ENCODE measurements around the gene RDH16.

GRCh38 chr12:56980268-56980667 is 22.9 kb upstream of the RDH16 start:
- TF ChIP-seq CTCF (conservative IDR thresholded peaks at IDR 0.05; ENCODE audit: low read length) (no peak), EZH2phosphoT487 (IDR thresholded peaks at IDR 0.05; ENCODE audit: borderline replicate concordance) (no peak)

All from Loucy (cell line).